ENCODE results near the gene GAK. TPM values are rescaled to one million over a fixed set of nuclear protein-coding genes. Genes with fewer than 3 reads are reported as not detected.

The GAK gene
- total RNA-seq (2012; rRNA removed): 34.4 and 133 TPM in 2 replicates
- 44.6 and 45.1 TPM in 2 replicates for polyA plus RNA-seq (2012; rRNA removed)
- polyA plus RNA-seq (2012; cell fraction: cytosol; rRNA removed): 43.3 and 53.2 TPM in 2 replicates
- polyA plus RNA-seq (2012; cell fraction: nucleus; rRNA removed; ENCODE audit: low replicate concordance): 185 and 307 TPM in 2 replicates
- Bru-seq, nascent RNA: percentile 74 among the genes with signal in this experiment
- percentile 86 among the genes with signal in this experiment for BruChase-seq, experiment 1, labeled RNA remaining after a 6-hour chase
- percentile 81 among the genes with signal in this experiment for BruChase-seq, experiment 2, labeled RNA remaining after a 2-hour chase
- long read RNA-seq, full-length matches to known transcripts: 12 of 90 reads
- long read RNA-seq, partial matches to known transcripts: 46 of 90 reads
- long read RNA-seq, other reads (novel, unspliced or antisense): 32 of 90 reads

DNA sequence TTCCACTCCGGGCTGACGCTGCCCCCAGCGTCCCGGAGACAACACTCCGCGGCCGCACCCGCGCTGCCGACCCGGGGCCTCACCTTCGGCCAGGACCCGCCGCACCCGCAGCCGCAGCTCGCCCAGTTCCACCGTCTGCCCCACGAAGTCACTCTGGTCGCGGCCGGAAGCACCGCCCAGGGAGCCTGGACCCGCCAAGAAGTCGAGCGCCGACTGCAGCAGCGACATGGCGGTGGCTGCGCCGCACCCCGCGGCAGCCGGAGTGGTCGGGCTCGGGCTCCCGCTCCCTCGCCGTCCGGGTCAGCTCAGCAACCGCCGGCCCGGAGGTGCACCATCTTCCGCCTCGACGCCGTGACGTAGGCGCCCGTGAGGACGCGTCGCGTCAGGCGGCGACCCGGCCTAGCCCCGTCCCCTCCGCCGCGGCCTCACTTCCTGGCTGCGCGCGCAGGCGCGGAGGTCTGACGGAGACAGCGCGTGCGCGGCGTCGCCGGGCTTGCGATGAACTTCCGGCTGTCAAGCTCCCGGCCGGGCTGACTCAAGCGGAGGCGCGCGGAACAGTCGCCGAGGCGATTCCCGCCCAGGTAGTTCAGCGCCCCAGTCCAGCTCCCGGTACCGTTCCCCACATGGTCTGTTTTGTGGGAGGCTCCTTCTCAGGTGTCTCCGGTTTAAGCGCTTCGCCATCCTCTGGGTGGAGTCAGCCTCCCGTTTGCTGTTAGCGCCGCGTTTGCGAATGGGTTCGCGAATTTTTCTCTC, at the start of gene GAK, which contains the start of gene TMEM175:
TSS of gene GAK (minus strand) at position 357 of the 753 bp plus-strand sequence. CDS start at position 228, 129 bp downstream.
TSS of gene TMEM175 (plus strand) at position 501 of the 753 bp plus-strand sequence. CDS start 15,280 bp downstream, outside the sequence.
- ATAC-seq (ENCODE audit: low read depth) (peak; percentile 98), DNase-seq (peak; percentile 94)
- peak within 1 kb of the TSS; percentile 84 for H3K14ac ChIP-seq (replicated peaks; ENCODE audit: low read depth, low read length)
- H3K36me3 ChIP-seq (ENCODE audit: control insufficient read depth, insufficient read depth, low read length): no peaks in the 10 kb centered on the region
- peaks cover 22% of the 10 kb centered on the region for H3K9me1 ChIP-seq (ENCODE audit: insufficient read depth, low read length)
- peak within 1 kb of the TSS; percentile 77; the same call in 1 of the 2 replicates for H3K56ac ChIP-seq (ENCODE audit: extremely low read depth, insufficient read depth, low read length)
- peak within 1 kb of the TSS; percentile 86 for H2AK9ac ChIP-seq (replicated peaks; ENCODE audit: low read depth, low read length, poor library complexity)
- H3K4me2 ChIP-seq (ENCODE audit: low read depth, low read length): peak within 1 kb of the TSS; percentile 94
- 0% methylated on average over 16 of the region's 99 CpGs; no CpG with 5 or more reads in 1 of the 2 experiments for WGBS, 2 experiments (ENCODE audit: extremely low coverage in 2 of 2, insufficient read length in 1 of 2)
- peaks cover 9 to 50% of the 10 kb centered on the region in 2 experiments for H3K79me1 ChIP-seq (ENCODE audit: low read depth in 1 of 2, low read length in 2 of 2)
- H2BK15ac ChIP-seq (ENCODE audit: low read depth, low read length): no peak within 1 kb of the TSS; the same call in 2 of the 3 replicates
- peak within 1 kb of the TSS; percentile 52; the same call in 1 of the 2 replicates for H4K91ac ChIP-seq (ENCODE audit: insufficient read depth, low read depth, low read length)
- H3K27ac ChIP-seq (ENCODE audit: insufficient read depth, low read length): peak within 1 kb of the TSS; percentile 85
- H2AK5ac ChIP-seq (ENCODE audit: low read depth, low read length): peak within 1 kb of the TSS; percentile 82
- H3K18ac ChIP-seq (ENCODE audit: low read depth, low read length): no peak within 1 kb of the TSS
- peak within 1 kb of the TSS; percentile 75 for H3K23ac ChIP-seq (ENCODE audit: low read depth, low read length)
- H3K4ac ChIP-seq (ENCODE audit: low read depth, low read length): peak within 1 kb of the TSS; percentile 81
- CTCF ChIA-PET: interaction anchor here (1.2 kb wide), 1 partner anchor 41 kb away, joined by 3 read pairs; no protein-coding TSS in a partner anchor
- intact Hi-C loops (cut with micrococcal nuclease) (loop anchor here (10.0 kb wide), 1 partner anchor 147 kb away; no protein-coding TSS in a partner anchor), in situ Hi-C loops (cut with MboI; ENCODE audit: low sequenced_read_pairs) (no loop called here), dilution Hi-C loops (cut with HindIII; ENCODE audit: low sequenced_read_pairs, unreplicated experiment) (no loop called here)
- no TSS peak for BruUV-seq (replicated peaks)
- peak within 1 kb of the TSS; percentile 94 for H2AFZ ChIP-seq (replicated peaks; ENCODE audit: low read length, poor library complexity)
- H3K4me3 ChIP-seq (ENCODE audit: insufficient read depth, low read depth, low read length): peak within 1 kb of the TSS; percentile 78
- peak within 1 kb of the TSS; percentile 47 for H4K5ac ChIP-seq (ENCODE audit: low read depth, low read length)
- peak within 1 kb of the TSS; percentile 89 for H3K9ac ChIP-seq (ENCODE audit: low read depth, low read length)
- POLR2A ChIA-PET (ENCODE audit: unreplicated experiment): no interaction called here
- H2BK5ac ChIP-seq (ENCODE audit: low read depth, low read length, poor library complexity, severe bottlenecking): peak within 1 kb of the TSS; percentile 86
- H2BK20ac ChIP-seq (ENCODE audit: low read depth, low read length): no peak within 1 kb of the TSS
- H2BK120ac ChIP-seq (ENCODE audit: low read depth, low read length): no peak within 1 kb of the TSS
- TF ChIP-seq POLR2A (IDR thresholded peaks at IDR 0.05; ENCODE audit: low read depth, low read length) (peak; percentile 96), NFE2L2 (IDR thresholded peaks at IDR 0.05; ENCODE audit: low read depth, low read length) (no peak), RFX5 (IDR thresholded peaks at IDR 0.05; ENCODE audit: low read depth, low read length) (no peak), MAZ (IDR thresholded peaks at IDR 0.05; ENCODE audit: borderline replicate concordance, low read depth, low read length) (peak; percentile 56; the same call in 1 of the 2 replicates), ELK1 (IDR thresholded peaks at IDR 0.05; ENCODE audit: borderline replicate concordance, low read depth, low read length) (0 out of 2 replicates have a peak, but pooled peaks have one; percentile 42), MXI1 (IDR thresholded peaks at IDR 0.05; ENCODE audit: borderline replicate concordance, low read depth, low read length) (peak; percentile 93), CHD1 (IDR thresholded peaks at IDR 0.05; ENCODE audit: low read depth, low read length) (peak; percentile 97; the same call in 1 of the 2 replicates), BHLHE40 (IDR thresholded peaks at IDR 0.05; ENCODE audit: low read depth, low read length) (peak; percentile 78; the same call in 1 of the 2 replicates)
- TF ChIP-seq, protein P1, sequence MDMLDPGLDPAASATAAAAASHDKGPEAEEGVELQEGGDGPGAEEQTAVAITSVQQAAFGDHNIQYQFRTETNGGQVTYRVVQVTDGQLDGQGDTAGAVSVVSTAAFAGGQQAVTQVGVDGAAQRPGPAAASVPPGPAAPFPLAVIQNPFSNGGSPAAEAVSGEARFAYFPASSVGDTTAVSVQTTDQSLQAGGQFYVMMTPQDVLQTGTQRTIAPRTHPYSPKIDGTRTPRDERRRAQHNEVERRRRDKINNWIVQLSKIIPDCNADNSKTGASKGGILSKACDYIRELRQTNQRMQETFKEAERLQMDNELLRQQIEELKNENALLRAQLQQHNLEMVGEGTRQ (IDR thresholded peaks at IDR 0.05; ENCODE audit: low read depth, low read length): peak; percentile 45; the same call in 1 of the 2 replicates
- peaks cover 43% of the 10 kb centered on the region for H4K20me1 ChIP-seq (ENCODE audit: insufficient read depth, low read length)
- H3K27me3 ChIP-seq (ENCODE audit: control insufficient read depth, insufficient read depth, low read length): no peaks in the 10 kb centered on the region
- H4K8ac ChIP-seq (ENCODE audit: low read depth in 2 of 2, low read length in 2 of 2): peak within 1 kb of the TSS; percentile 50 to 87
- H3K9me3 ChIP-seq (ENCODE audit: control insufficient read depth, insufficient read depth, low read length): no peaks in the 10 kb centered on the region
- H3K4me1 ChIP-seq (ENCODE audit: control insufficient read depth, insufficient read depth, low read length): peaks cover 11% of the 10 kb centered on the region

Data from IMR-90 (cell line).